ENCODE measurements around the gene GPSM1.

GPSM1 gene

GRCh38 chr9:136337416-136338395 is 10.4 kb downstream of the GPSM1 start:
- DNase-seq, result no peak
- in situ Hi-C loops (cut with HindIII; ENCODE audit: low pct_ligation_motif_present, low pct_unique_long_range_greater_than_20kb, low sequenced_read_pairs), result no loop called here

DNA sequence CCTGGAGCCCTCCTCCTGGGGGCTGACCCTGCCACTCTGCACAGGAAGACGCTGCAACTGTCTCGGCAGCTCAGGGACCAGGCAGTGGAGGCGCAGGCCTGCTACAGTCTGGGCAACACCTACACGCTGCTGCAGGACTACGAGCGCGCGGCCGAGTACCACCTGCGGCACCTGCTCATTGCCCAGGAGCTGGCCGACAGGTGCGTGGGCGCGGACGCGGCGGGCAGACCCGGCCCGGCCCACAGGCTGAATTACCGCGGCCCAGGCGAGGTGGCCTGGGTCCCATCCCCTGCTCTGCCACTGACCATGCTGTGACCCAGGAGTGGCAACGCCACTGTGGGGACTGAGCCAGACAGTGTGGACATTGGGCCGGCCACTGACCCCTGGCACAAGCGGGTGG is 11.2 kb downstream of the GPSM1 start:
- in situ Hi-C loops (cut with HindIII; ENCODE audit: low pct_ligation_motif_present, low pct_unique_long_range_greater_than_20kb, low sequenced_read_pairs), result no loop called here
- no peak for DNase-seq

DNA sequence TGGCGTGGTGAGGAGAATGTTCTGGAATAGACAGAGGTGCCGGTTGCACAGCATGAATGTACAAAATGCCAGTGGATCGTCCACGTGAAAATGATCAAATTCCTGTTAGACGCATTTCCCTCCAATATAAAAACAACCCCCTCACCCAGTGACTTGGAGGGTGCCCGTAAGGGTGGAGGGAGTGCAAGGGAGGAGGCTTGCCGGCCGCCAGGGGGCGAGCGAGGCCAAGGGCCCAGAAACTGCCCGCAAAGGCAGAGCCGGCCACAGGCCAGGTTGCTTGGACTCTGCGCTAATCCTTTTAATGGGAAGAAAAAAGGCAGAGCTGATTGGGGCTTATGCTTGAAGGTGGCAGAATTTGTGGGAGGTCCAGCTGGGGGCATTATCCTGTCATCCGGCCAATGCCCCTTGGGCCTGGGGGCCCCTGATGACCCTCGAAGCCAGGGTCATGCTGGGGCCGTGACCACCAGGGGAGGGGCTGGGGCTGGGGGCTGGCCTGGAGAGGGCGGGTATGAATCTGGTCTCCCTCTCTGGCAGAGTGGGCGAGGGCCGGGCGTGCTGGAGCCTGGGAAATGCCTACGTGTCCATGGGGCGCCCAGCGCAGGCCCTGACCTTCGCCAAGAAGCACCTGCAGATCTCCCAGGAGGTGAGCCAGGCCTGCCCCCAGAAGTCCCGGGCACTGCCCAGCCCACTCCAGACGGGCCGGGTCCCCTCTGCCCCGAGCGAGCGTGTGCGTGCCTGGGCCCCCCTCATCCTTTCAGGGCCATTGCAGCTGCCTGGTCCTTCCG is 12.0 kb downstream of the GPSM1 start:
- DNase-seq, result peak; percentile 55
- in situ Hi-C loops (cut with HindIII; ENCODE audit: low pct_ligation_motif_present, low pct_unique_long_range_greater_than_20kb, low sequenced_read_pairs), result no loop called here

DNA sequence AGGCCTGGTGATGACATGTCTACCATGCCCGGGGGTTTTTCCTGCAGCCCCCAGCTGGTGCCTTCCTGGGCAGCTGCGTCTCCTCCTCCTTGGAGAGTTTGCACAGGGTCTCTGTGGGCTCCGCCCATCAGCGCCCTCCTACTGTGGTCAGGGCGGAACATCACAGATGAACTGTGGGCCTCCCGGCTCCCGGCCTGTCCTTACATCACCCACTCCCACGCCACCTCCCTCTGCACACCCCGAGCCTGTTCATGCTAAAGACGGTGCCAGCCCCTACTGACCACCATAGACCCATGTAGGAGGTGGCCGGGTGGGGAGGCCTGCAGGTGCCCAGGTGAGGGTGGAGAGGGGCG is 12.6 kb downstream of the GPSM1 start:
- DNase-seq, result no peak
- in situ Hi-C loops (cut with HindIII; ENCODE audit: low pct_ligation_motif_present, low pct_unique_long_range_greater_than_20kb, low sequenced_read_pairs), result no loop called here

DNA sequence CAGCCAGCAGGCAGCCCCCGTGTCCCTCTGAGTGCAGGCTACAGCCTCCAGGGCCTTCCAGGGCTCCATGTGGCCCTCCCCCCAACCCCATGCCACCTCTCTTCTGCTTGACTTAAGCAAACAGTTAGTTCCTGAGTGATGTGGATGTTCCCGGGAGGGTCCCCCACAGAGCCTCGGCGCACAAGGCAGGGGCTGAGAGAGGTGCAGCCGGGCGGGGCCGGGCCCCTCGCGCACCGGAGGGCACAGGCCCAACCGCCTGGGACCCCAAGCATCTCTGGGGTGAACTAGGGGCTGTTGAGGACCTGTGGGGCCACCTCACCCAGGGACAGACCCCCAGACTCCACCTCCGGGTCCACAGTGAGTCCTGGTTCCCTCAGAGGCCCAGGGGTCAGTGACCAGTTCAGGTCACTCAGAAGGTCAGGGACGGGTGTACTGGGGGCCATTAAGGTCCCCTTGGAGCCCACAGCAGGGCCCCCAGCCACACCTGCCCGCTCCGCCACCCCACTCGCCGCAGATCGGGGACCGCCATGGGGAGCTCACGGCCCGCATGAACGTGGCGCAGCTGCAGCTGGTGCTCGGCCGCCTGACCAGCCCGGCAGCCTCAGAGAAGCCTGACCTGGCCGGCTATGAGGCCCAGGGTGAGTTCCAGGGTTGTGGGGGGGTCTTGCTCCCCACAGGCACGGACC is 13.2 kb downstream of the GPSM1 start:
- in situ Hi-C loops (cut with HindIII; ENCODE audit: low pct_ligation_motif_present, low pct_unique_long_range_greater_than_20kb, low sequenced_read_pairs), result no loop called here

GRCh38 chr9:136341042-136341655 is 13.8 kb downstream of the GPSM1 start:
- in situ Hi-C loops (cut with HindIII; ENCODE audit: low pct_ligation_motif_present, low pct_unique_long_range_greater_than_20kb, low sequenced_read_pairs), result no loop called here

More for the DNA sequence above, 13.2 kb downstream of the GPSM1 start:
- DNase-seq, result no peak

DNA sequence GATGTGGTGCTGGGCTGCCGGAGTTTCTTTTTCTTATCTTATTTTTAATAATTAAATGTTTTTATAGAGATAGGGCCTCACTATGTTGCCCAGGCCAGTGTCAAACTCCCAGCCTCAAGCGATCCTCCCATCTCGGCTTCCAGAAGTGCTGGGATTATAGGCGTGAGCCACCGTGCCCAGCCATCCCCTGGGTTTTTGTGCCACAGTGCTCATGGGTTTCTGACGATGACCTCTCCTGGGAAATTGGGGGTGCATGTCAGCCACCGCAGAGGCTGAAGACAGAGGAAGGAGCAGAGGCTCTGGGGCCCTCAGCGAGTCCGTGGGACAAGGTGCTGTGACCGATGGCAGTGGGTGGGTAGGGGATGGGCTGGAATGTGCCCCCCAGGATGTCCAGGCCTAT is 14.4 kb downstream of the GPSM1 start:
- in situ Hi-C loops (cut with HindIII; ENCODE audit: low pct_ligation_motif_present, low pct_unique_long_range_greater_than_20kb, low sequenced_read_pairs), result no loop called here
- DNase-seq, result no peak

More at GRCh38 chr9:136341042-136341655, 13.8 kb downstream of the GPSM1 start:
- no peak for DNase-seq

DNA sequence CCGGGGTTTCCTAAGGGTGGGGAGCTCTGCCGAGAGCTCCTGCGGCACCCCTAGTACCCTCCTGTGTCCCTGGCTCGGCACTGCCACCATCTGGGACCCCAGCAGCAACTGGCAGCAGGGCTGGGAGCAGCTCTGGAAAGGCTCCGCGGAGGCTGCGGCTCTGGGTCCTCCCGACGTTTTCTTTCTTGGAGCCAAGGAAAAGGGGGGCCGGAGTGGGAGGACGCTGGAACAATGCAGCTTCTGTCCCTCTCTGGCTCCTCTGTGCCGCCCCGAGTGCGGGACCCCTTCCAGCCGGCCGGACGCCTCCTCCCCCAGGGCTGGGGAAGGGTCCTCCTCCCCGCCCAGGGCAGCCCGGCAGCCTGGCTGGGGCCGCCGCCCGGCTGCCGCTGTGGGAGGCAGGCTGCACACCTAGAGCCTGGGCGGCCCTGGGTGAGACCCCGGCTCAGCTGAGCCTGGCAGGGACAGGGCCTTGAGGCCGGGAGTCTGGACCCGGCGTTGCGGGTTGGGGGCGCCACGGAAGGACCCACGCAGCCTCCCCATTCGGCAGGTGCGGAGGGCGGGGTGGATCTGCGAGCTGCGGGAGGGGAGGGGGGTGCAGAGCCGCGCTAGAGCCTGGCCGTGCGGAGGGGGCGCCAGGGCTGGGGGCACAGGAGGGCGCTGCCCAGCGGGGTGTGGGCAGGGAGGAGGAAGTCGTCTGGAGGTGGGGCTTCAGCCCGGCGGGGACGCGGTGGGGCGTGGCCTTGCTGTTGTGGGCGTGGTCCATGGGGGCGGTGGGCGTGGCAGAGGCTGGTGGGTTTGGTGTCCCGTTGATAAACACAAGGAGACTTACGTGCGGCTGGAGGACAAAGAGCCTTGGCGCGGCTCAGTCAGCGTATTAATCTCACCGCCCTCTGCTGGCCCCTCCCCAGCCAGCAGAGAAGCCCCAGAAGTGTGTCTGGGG is 15.1 kb downstream of the GPSM1 start:
- no peak for DNase-seq
- in situ Hi-C loops (cut with HindIII; ENCODE audit: low pct_ligation_motif_present, low pct_unique_long_range_greater_than_20kb, low sequenced_read_pairs), result no loop called here

- no peak for DNase-seq
- in situ Hi-C loops (cut with HindIII; ENCODE audit: low pct_ligation_motif_present, low pct_unique_long_range_greater_than_20kb, low sequenced_read_pairs), result no loop called here
Measured at GRCh38 chr9:136343121-136343883, 16.0 kb downstream of the GPSM1 start.

GRCh38 chr9:136343884-136344269 is 16.5 kb downstream of the GPSM1 start:
- no peak for DNase-seq
- in situ Hi-C loops (cut with HindIII; ENCODE audit: low pct_ligation_motif_present, low pct_unique_long_range_greater_than_20kb, low sequenced_read_pairs), result no loop called here

- in situ Hi-C loops (cut with HindIII; ENCODE audit: low pct_ligation_motif_present, low pct_unique_long_range_greater_than_20kb, low sequenced_read_pairs), result no loop called here
- DNase-seq, result no peak
Measured at GRCh38 chr9:136344544-136345280, 17.4 kb downstream of the GPSM1 start.

GRCh38 chr9:136345281-136346156 is 18.2 kb downstream of the GPSM1 start:
- in situ Hi-C loops (cut with HindIII; ENCODE audit: low pct_ligation_motif_present, low pct_unique_long_range_greater_than_20kb, low sequenced_read_pairs), result no loop called here
- DNase-seq, result peak; percentile 53

- in situ Hi-C loops (cut with HindIII; ENCODE audit: low pct_ligation_motif_present, low pct_unique_long_range_greater_than_20kb, low sequenced_read_pairs), result no loop called here
- no peak for DNase-seq
Measured at GRCh38 chr9:136346157-136346481, 18.8 kb downstream of the GPSM1 start.

DNA sequence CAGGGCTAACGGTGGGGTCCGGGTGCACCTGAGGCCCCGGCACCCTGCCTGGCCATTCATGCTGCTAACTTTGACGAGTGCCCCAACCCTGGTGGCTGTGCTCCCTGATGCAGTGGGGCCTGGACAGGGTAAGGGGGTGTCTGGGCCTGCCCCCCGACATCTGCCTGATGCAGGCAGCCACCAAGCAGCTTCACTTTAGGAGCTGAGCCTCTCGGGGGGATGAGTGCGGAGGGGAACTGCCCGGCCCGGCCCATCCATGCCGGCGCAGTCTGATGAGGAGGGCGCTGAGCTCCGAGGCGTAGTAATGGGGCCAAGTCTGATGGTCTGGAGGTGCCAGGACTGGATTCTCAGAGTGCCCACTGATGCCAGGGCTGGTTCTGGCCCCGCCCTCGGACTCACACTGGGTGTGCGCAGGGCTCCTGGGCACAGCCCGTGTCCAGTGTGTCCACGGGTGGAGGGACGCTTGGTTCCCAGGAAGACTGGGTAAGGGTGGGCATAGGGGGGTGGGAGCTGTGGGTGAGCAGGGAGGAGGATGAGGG is 19.7 kb downstream of the GPSM1 start:
- in situ Hi-C loops (cut with HindIII; ENCODE audit: low pct_ligation_motif_present, low pct_unique_long_range_greater_than_20kb, low sequenced_read_pairs), result no loop called here
- DNase-seq, result no peak

- in situ Hi-C loops (cut with HindIII; ENCODE audit: low pct_ligation_motif_present, low pct_unique_long_range_greater_than_20kb, low sequenced_read_pairs), result no loop called here
- DNase-seq, result no peak
Measured at GRCh38 chr9:136347472-136348256, 20.3 kb downstream of the GPSM1 start.

All from ACHN (cell line).